ENCODE results near the gene EEF1AKMT3.

Gene EEF1AKMT3

GRCh38 chr12:57821474-57822214 lies 49.2 kb downstream of the EEF1AKMT3 start:
- POLR2A ChIA-PET, result no interaction called here
- DNase-seq (ENCODE audit: extremely low spot score), result no peak
- TF ChIP-seq NFRKB (IDR thresholded peaks at IDR 0.05) (no peak), BHLHE40 (IDR thresholded peaks at IDR 0.05; ENCODE audit: borderline replicate concordance) (no peak), TARDBP (IDR thresholded peaks at IDR 0.05) (no peak), PKNOX1 (IDR thresholded peaks at IDR 0.05) (no peak), CTBP1 (IDR thresholded peaks at IDR 0.05; ENCODE audit: borderline replicate concordance) (no peak), ELF4 (IDR thresholded peaks at IDR 0.05) (no peak), ARNT (IDR thresholded peaks at IDR 0.05) (no peak), L3MBTL2 (conservative IDR thresholded peaks at IDR 0.05) (no peak), ZNF384 (IDR thresholded peaks at IDR 0.05) (no peak), FOXM1 (IDR thresholded peaks at IDR 0.05; ENCODE audit: borderline replicate concordance) (no peak), HDGF (IDR thresholded peaks at IDR 0.05; ENCODE audit: borderline replicate concordance) (no peak), FOXK2 (IDR thresholded peaks at IDR 0.05) (no peak), SP1 (IDR thresholded peaks at IDR 0.05) (no peak), SUZ12 (IDR thresholded peaks at IDR 0.05) (no peak), LEF1 (IDR thresholded peaks at IDR 0.05; ENCODE audit: borderline replicate concordance) (no peak), FOXA1 (IDR thresholded peaks at IDR 0.05) (no peak)
- CTCF ChIA-PET, result no interaction called here

GRCh38 chr12:57822392-57823130 lies 50.1 kb downstream of the EEF1AKMT3 start:
- ChIA-PET POLR2A (no interaction called here), CTCF (interaction anchor here (0.5 kb wide), 1 partner anchor 67 kb away, joined by 3 read pairs; no protein-coding TSS in a partner anchor)
- no peak for DNase-seq (ENCODE audit: extremely low spot score)

GRCh38 chr12:57823131-57823907 lies 50.9 kb downstream of the EEF1AKMT3 start:
- CTCF ChIA-PET, result interaction anchor here (0.5 kb wide), 1 partner anchor 66 kb away, joined by 3 read pairs; no protein-coding TSS in a partner anchor
- DNase-seq (ENCODE audit: extremely low spot score), result no peak
- POLR2A ChIA-PET, result no interaction called here
- TF ChIP-seq NFRKB (IDR thresholded peaks at IDR 0.05), result no peak
- no peak for TF ChIP-seq PKNOX1 (IDR thresholded peaks at IDR 0.05)
- no peak for TF ChIP-seq FOXA1 (IDR thresholded peaks at IDR 0.05)
- TF ChIP-seq BHLHE40 (IDR thresholded peaks at IDR 0.05; ENCODE audit: borderline replicate concordance), result no peak
- no peak for TF ChIP-seq CTBP1 (IDR thresholded peaks at IDR 0.05; ENCODE audit: borderline replicate concordance)
- TF ChIP-seq ARNT (IDR thresholded peaks at IDR 0.05), result no peak

More at GRCh38 chr12:57822392-57823130, 50.1 kb downstream of the EEF1AKMT3 start:
- TF ChIP-seq FOXK2 (IDR thresholded peaks at IDR 0.05) (no peak), ELF4 (IDR thresholded peaks at IDR 0.05) (no peak), LEF1 (IDR thresholded peaks at IDR 0.05; ENCODE audit: borderline replicate concordance) (no peak), CTBP1 (IDR thresholded peaks at IDR 0.05; ENCODE audit: borderline replicate concordance) (no peak), L3MBTL2 (conservative IDR thresholded peaks at IDR 0.05) (no peak), FOXA1 (IDR thresholded peaks at IDR 0.05) (no peak), ZNF384 (IDR thresholded peaks at IDR 0.05) (no peak), NFRKB (IDR thresholded peaks at IDR 0.05) (no peak), PKNOX1 (IDR thresholded peaks at IDR 0.05) (no peak)

- POLR2A ChIA-PET, result no interaction called here
- CTCF ChIA-PET, result no interaction called here
- no peak for DNase-seq (ENCODE audit: extremely low spot score)
- no peak for TF ChIP-seq HDGF (IDR thresholded peaks at IDR 0.05; ENCODE audit: borderline replicate concordance)
- no peak for TF ChIP-seq LEF1 (IDR thresholded peaks at IDR 0.05; ENCODE audit: borderline replicate concordance)
- TF ChIP-seq SUZ12 (IDR thresholded peaks at IDR 0.05), result no peak
- TF ChIP-seq ARNT (IDR thresholded peaks at IDR 0.05), result no peak
- no peak for TF ChIP-seq FOXK2 (IDR thresholded peaks at IDR 0.05)
- no peak for TF ChIP-seq CTBP1 (IDR thresholded peaks at IDR 0.05; ENCODE audit: borderline replicate concordance)
- TF ChIP-seq FOXM1 (IDR thresholded peaks at IDR 0.05; ENCODE audit: borderline replicate concordance), result no peak
Measured at GRCh38 chr12:57823908-57824640, 51.7 kb downstream of the EEF1AKMT3 start.

GRCh38 chr12:57825451-57825850 lies 53.0 kb downstream of the EEF1AKMT3 start:
- DNase-seq (ENCODE audit: extremely low spot score), result no peak
- CTCF ChIA-PET, result no interaction called here
- POLR2A ChIA-PET, result interaction anchor here (0.9 kb wide), 1 partner anchor 11 kb away, joined by 3 read pairs; no protein-coding TSS in a partner anchor
- TF ChIP-seq NFRKB (IDR thresholded peaks at IDR 0.05) (no peak), ELF4 (IDR thresholded peaks at IDR 0.05) (no peak), PKNOX1 (IDR thresholded peaks at IDR 0.05) (no peak), FOXA1 (IDR thresholded peaks at IDR 0.05) (no peak), ARNT (IDR thresholded peaks at IDR 0.05) (no peak), HDGF (IDR thresholded peaks at IDR 0.05; ENCODE audit: borderline replicate concordance) (no peak), L3MBTL2 (conservative IDR thresholded peaks at IDR 0.05) (no peak), ZNF384 (IDR thresholded peaks at IDR 0.05) (no peak), BHLHE40 (IDR thresholded peaks at IDR 0.05; ENCODE audit: borderline replicate concordance) (no peak), CTBP1 (IDR thresholded peaks at IDR 0.05; ENCODE audit: borderline replicate concordance) (no peak), TARDBP (IDR thresholded peaks at IDR 0.05) (no peak), FOXM1 (IDR thresholded peaks at IDR 0.05; ENCODE audit: borderline replicate concordance) (no peak), LEF1 (IDR thresholded peaks at IDR 0.05; ENCODE audit: borderline replicate concordance) (no peak), FOXK2 (IDR thresholded peaks at IDR 0.05) (no peak), SP1 (IDR thresholded peaks at IDR 0.05) (no peak), SUZ12 (IDR thresholded peaks at IDR 0.05) (no peak)
